Activated CD4-positive, alpha-beta T cell treated with anti-CD3 and anti-CD28 coated beads, Interleukin-10, Interleukin-2, amounts not matched to agents 100 ng/mL and 50 ng/mL, durations not matched to agents 16 hours and 8 hours (primary cell): ENCODE results near the gene ESR1.
"Not testable (repeated sequence)": the region's sequence is repeated elsewhere in the genome, so short reads cannot be mapped to it uniquely, and the experiment has no call there.

ENCODE experiments used
- DNase-seq: peaks from one replicate; pipeline ENCODE4 v3.0.0-alpha.2; 2020

Gene ESR1

DNA sequence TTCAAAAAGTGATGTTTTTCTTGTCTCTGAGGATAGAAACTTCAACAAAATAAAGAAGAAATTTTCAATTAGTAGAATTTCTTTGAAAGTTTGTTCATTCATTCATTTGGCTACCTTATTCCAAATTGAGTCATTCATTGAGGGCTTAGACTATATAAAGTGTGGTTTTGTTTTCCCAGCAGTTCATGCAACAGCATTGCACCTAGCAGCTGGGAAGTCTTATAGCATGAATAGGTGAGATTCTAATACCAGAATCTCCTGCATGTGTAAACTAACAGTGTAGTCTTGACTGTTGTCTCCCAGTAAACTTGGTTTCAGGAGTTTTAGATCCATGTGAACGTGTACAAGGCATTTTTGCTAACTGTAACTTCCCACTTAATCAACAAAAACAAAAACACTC, 7.1 kb downstream of the ESR1 start:
- DNase-seq = no peak

DNA sequence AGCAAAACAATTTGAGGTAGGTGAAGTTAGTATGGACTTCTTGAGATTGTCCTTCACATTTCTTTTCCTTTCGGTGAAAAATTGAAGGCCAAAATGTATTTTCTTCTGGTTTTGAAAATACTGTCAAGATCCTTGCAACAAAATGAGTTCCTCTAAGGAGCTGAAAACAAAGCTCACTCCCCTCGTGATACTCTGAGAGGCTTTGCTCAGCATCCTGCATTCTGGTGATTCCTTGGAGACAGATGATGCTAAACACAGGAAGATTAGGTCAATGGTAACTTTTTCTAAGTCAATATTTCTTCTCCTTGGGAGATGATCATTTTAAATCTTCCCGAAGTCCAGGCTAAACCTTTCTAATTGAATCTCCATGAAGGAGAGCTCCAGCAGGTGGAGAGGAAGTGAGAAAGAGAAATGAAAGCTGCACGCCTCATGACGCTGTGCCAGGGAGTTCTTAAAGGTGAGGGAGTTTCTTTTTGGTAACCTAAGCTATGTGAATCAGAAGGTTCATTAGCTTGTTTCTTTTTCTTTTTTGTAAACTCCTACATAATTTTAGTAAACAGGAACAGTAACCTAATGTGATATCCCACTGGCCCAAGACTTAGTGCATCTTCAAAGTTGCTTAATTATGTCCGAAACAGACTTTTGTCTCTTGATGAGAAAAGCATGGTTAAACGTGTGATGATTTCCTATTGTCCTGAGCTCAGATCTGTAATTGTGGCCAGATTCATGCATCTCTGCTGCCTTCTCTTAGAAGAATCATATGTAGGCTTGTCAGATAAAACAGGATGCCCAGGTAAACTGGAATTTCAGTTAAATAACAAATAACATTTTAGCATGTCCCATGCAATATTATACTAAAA, 15.0 kb downstream of the ESR1 start:
- DNase-seq = no peak

- DNase-seq = no peak
Measured at GRCh38 chr6:151826517-151827142, 19.1 kb downstream of the ESR1 start.

DNA sequence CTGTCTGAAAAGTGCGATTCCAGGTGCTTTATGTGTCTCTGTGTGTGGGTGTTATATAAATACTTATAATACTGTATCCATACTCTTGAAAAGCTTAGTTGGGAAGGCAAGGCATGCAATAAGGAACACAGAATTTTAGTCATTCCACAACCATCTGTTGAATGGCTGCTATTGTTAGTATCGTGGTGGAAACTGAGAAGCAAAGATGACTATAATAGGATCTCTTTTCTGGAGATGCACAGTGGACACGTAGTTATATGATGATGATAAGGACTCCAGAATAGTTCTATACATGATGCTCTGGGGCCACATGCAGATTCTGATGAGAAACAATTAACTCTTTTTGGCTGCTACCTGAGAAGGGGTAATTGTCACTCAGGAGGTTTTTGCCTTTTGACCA, 25.2 kb downstream of the ESR1 start:
- no peak for DNase-seq

DNA sequence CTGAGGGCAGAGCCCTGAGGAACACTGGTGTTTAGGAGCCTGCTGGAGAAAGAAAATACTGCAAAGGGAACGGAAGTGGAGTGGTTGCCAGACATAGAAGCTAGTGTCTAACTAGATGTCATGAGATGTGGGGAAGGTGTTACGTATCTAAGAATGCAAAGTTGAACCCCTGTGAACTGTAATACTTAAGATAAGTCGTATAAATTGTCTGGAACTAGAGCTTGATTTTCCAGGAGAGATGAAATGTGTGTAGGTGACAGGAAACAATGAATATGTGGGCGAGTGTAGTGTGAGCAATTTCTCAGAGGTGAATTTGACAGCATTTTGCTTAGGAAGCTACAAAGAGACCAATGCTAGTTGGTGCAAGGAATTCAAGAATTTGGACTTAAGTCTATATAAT, 27.9 kb downstream of the ESR1 start:
- DNase-seq = no peak

DNA sequence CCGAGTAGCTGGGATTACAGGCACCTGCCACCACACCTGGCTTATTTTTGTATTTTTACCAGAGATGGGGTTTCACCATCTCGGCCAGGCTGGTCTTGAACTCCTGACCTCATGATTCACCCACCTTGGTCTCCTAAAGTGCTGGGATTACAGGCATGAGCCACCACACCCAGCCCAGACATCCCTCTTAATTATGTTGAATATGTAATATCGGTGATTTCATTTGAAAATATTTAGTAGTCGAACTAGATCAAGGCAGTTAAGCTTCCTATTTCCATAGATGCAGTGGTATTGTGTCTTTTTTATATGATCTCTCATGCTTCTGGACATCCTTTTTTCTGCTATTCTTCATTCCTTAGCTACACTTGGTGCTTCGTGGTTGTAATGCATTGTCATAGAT, 29.7 kb downstream of the ESR1 start:
- no peak for DNase-seq

- DNase-seq = no peak
Measured at GRCh38 chr6:151842816-151843215, 35.3 kb downstream of the ESR1 start.

- peak; percentile 15 for DNase-seq
Measured at GRCh38 chr6:151847064-151847463, 39.6 kb downstream of the ESR1 start.

GRCh38 chr6:151850479-151851003, 43.1 kb downstream of the ESR1 start:
- no peak for DNase-seq

- DNase-seq = no peak
Measured at GRCh38 chr6:151858294-151858693, 50.8 kb downstream of the ESR1 start.

- DNase-seq = no peak
Measured at GRCh38 chr6:151862461-151862860, 55.0 kb downstream of the ESR1 start.

DNA sequence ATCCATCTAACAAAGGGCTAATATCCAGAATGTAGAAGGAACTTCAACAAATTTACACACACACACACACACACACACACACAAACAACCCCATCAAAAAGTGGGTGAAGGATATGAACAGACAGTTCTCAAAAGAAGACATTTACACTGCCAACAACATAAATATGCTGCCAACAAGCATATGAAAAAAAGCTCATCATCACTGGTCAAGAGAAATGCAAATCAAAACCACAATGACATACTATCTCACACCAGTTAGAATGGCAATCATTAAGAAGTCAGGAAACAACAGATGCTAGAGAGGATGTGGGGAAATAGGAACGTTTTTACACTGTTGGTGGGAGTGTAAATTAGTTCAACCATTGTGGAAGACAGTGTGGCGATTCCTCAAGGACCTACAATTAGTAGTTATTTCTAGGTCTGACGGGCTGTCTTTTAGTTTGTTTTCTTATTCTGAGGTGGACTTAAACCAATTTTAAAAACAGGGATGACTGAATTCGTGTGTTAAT, 59.9 kb downstream of the ESR1 start:
- not testable (repeated sequence) for DNase-seq

GRCh38 chr6:151869345-151869744, 61.9 kb downstream of the ESR1 start:
- no peak for DNase-seq

- no peak for DNase-seq
Measured at GRCh38 chr6:151869787-151870186, 62.3 kb downstream of the ESR1 start.

DNA sequence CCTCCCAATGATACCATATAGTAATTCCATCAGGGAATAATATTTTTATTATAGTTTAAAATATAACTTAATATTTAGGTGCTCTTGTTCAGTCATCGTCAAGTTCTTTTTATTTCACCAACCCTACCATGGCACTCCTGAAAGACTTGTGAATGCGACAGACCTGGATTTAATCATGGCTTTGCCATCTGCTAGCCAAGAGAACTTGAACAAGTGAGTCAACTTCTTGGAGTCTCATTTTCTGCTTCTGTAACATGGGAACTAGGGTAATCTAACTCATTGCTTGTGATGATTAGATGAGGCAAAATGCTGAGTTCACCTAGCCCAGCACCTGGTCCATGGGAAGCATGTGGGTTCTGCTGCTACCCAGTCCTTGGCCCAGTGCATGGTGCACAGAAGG, 62.9 kb downstream of the ESR1 start:
- no peak for DNase-seq

DNA sequence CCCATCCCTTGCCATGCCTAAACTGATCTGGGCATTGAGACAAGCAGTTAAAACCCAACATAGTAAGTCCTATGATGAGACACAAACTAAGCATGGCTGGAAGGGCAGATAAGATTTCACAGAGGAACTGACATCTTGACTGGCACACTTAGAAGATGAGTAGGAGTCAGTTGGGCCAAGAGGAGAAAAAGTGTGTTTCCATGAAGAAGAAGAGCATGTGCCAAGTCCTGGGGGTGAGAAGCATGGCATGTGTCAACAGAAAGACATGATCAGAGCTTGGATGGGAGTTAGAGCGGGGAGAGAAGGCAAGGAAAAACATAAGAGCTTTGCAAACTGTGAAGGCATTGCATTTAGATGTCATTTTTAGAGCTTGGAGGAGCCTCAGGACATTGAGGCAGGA, 68.0 kb downstream of the ESR1 start:
- no peak for DNase-seq

DNA sequence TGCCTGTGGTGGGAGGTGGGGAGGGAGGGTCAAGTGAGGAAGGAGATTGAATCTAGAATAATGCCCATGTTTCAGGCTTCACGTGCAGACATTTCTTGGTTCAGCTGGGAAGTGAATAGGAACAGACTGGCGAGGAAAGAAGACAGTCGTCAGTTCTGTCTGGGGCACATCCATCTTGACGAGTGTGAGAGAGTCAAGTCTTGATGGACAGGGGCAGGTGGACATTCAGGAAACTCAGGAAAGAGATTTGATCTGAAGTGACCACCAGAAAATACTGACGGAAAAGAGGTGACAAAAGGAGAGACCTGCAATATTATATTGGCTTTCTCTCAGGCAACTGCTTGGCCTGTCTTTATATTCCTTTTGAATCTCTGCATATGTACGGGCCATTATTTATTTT, 68.6 kb downstream of the ESR1 start:
- no peak for DNase-seq

DNA sequence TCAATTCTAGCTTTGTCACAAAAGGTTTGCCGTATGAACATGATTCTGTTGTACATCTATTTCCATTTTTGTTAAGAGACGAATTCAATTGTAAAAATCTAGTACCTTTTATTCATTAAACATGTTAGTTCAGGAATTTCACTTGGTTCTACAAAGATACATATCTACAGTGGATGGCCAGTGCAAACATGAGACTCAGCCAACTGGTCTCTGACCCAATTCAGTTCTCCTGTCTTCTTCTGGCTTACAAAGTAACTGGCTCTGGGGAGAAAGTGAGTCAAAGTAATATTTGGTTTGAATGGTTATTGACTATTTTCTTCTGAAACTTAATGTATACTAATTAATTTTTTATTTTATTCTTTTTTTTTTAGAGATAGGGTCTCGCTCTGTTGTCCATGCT, 70.0 kb downstream of the ESR1 start:
- DNase-seq = no peak

DNA sequence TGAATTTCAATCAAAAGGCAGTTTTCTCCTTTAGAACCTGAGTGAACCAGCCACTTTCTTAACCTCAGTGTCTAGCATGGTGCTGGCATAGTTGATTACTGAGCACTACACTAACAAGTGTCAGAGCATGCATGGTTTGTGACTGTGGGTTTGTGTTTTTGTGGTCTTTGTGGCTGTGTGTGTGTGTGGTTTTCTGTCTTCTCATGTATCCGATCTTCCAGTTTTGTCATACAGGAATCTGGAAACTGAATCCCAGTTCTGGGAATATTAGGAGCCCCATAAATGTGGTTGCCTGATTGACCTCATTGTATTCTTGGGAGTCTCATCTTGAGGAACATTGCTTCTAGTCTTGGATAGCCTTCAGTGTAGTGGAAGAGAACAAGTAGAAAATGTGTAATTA, 73.7 kb downstream of the ESR1 start:
- DNase-seq = no peak

DNA sequence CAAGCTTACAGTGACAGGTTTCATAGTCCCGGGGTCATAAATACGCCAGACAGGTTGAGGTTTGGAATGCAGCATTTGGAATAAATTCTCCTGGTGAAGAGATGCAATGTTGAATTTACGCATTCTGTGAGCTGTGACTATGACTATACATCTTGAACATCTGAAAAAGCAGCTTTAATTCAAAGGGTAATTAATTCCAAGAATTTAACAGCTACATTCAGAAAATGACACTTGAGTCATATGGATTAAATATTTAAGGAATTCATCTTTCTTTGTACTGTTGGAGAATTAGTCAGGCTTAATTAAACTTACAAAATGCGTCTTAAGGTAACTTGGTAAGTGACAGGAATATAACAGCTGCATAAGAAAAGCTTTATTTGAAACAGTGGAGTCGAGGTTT, 74.7 kb downstream of the ESR1 start:
- no peak for DNase-seq

GRCh38 chr6:151885234-151885633, 77.8 kb downstream of the ESR1 start:
- no peak for DNase-seq

DNA sequence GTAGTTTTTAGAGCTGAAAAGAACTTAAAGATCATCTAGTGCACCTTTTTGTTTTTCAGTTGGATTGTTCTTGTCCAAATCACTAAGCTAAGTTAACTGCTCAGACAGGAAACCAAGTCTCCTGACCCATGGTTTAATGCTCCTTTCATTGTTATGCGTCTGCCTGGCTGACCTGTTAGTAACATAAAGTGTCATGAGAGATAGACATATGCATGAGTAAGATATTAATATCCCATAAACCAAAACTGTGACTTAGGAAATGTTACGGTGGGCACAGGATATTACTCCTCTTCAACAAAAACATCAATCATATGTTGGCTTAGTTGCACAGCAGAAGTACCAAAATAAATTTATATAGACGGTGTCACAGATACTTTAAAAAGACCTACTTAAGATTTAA, 84.0 kb downstream of the ESR1 start:
- no peak for DNase-seq

DNA sequence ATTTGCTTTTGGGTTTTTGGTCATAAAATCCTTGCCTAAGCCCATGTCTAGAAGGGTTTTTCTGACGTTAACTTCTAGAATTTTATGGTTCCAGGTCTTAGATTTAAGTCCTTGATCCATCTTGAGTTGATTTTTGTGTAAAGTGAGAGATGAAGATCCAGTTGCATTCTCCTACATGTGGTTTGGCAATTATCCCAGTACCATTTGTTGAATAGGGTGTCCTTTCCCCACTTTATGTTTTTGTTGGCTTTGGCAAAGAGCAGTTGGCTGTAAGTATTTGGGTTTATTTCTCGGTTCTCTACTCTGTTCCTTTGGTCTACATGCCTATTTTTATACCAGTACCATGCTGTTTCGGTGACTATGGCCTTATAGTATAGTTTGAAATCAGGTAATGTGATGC, 86.9 kb downstream of the ESR1 start:
- DNase-seq = not testable (repeated sequence)

DNA sequence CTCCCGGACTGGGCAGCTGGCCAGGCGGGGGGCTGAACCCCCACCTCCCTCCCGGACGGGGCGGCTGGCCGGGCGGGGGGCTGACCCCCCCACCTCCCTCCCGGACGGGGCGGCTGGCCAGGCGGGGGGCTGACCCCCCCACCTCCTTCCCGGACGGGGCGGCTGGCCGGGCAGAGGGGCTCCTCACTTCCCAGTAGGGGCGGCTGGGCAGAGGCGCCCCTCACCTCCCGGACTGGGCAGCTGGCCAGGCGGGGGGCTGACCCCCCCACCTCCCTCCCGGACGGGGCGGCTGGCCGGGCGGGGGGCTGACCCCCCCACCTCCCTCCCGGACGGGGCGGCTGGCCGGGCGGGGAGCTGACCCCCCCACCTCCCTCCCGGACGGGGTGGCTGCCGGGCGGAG, 91.7 kb downstream of the ESR1 start:
- not testable (repeated sequence) for DNase-seq
